ENCODE data around the gene SLC25A41. TPM values are rescaled to one million over a fixed set of nuclear protein-coding genes. Genes with fewer than 3 reads are reported as not detected.

Gene SLC25A41
- total RNA-seq, 1 experiment from 2014 or later, result not detected

- Mint-ChIP-seq H3K36me3 (ENCODE audit: insufficient read depth, unreplicated experiment) (peaks cover 27% of the 10 kb centered on the region), H3K4me1 (ENCODE audit: insufficient read depth, unreplicated experiment) (no peaks in the 10 kb centered on the region), H3K27ac (ENCODE audit: low read depth, unreplicated experiment) (no peak overlapping the region), H3K9me3 (ENCODE audit: unreplicated experiment) (peaks cover 5% of the 10 kb centered on the region), H3K27me3 (ENCODE audit: insufficient read depth, unreplicated experiment) (no peaks in the 10 kb centered on the region), H3K4me3 (ENCODE audit: unreplicated experiment) (no peak overlapping the region)
- no peak for TF ChIP-seq CTCF (IDR thresholded peaks at IDR 0.05; ENCODE audit: unreplicated experiment)
- POLR2A ChIA-PET, result no interaction called here
- intact Hi-C loops (cut with micrococcal nuclease), result no loop called here
- DNase-seq (ENCODE audit: unreplicated experiment), result no peak
- CTCF ChIA-PET, result no interaction called here
- no TSS peak for BruUV-seq (replicated peaks)
Measured at GRCh38 chr19:6450166-6450565, 16.6 kb upstream of the SLC25A41 start.

GRCh38 chr19:6448045-6448444 is 14.5 kb upstream of the SLC25A41 start:
- no peak for TF ChIP-seq CTCF (IDR thresholded peaks at IDR 0.05; ENCODE audit: unreplicated experiment)
- Mint-ChIP-seq H3K4me1 (ENCODE audit: insufficient read depth, unreplicated experiment) (no peaks in the 10 kb centered on the region), H3K27ac (ENCODE audit: low read depth, unreplicated experiment) (no peak overlapping the region), H3K9me3 (ENCODE audit: unreplicated experiment) (peaks cover 5% of the 10 kb centered on the region), H3K4me3 (ENCODE audit: unreplicated experiment) (no peak overlapping the region), H3K36me3 (ENCODE audit: insufficient read depth, unreplicated experiment) (peaks cover 10% of the 10 kb centered on the region), H3K27me3 (ENCODE audit: insufficient read depth, unreplicated experiment) (no peaks in the 10 kb centered on the region)
- POLR2A ChIA-PET, result interaction anchor here (1.6 kb wide), 1 partner anchor 23 kb away, joined by 6 read pairs; the partner anchor contains the start of gene KHSRP
- no TSS peak for BruUV-seq (replicated peaks)
- CTCF ChIA-PET, result interaction anchor here (0.6 kb wide), 1 partner anchor 69 kb away, joined by 3 read pairs; no protein-coding TSS in a partner anchor
- DNase-seq (ENCODE audit: unreplicated experiment), result no peak
- intact Hi-C loops (cut with micrococcal nuclease), result no loop called here

DNA sequence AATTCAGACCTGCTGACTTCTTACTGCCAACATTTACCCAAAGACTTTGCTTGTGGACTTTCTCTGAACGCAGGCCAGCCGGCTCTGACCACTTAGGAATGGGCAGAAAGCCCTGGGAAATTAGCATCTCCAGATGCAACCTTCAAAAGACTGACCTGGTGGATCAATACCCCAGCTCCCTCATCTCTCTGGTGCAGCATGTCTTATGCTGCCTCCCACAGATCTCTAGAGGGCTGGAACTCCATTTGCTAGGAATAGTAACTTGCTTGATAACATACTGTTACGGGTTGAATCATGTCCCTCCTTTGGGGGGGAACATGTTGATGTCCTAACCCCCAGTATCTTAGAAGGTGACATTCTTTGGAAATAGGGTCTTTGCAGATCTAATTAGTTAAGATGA is 12.9 kb upstream of the SLC25A41 start:
- POLR2A ChIA-PET, result no interaction called here
- Mint-ChIP-seq H3K4me1 (ENCODE audit: insufficient read depth, unreplicated experiment) (no peaks in the 10 kb centered on the region), H3K9me3 (ENCODE audit: unreplicated experiment) (peaks cover 5% of the 10 kb centered on the region)

DNA sequence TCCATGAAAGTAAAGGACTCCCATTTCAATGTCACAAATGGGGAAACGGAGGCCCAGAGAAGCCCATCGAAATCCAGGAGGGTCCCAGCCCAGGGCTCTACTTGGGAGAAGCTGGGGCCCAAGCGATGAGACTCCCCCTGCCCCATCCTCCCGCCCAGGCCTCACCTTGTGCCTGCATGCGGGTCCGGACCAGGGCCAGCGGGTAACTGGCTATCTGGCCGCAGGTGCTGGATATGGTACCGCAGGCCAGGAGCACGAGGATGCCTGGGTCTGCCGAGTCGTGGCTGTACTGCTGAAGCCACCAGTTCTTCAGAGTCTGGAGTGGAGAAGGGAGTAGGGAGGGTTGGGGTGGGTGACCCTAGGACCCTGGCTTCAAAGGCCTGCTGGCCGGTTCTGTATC is 10.4 kb upstream of the SLC25A41 start:
- no peak for TF ChIP-seq CTCF (IDR thresholded peaks at IDR 0.05; ENCODE audit: unreplicated experiment)
- no peaks in the 10 kb centered on the region for H3K4me1 Mint-ChIP-seq (ENCODE audit: insufficient read depth, unreplicated experiment)
- DNase-seq (ENCODE audit: unreplicated experiment), result no peak
- peaks cover 5% of the 10 kb centered on the region for H3K36me3 Mint-ChIP-seq (ENCODE audit: insufficient read depth, unreplicated experiment)
- intact Hi-C loops (cut with micrococcal nuclease), result no loop called here
- POLR2A ChIA-PET, result interaction anchor here (0.6 kb wide), 1 partner anchor 155 kb away, joined by 3 read pairs; no protein-coding TSS in a partner anchor
- H3K27ac Mint-ChIP-seq (ENCODE audit: low read depth, unreplicated experiment), result no peak overlapping the region
- H3K4me3 Mint-ChIP-seq (ENCODE audit: unreplicated experiment), result no peak overlapping the region
- peaks cover 5% of the 10 kb centered on the region for H3K9me3 Mint-ChIP-seq (ENCODE audit: unreplicated experiment)
- no TSS peak for BruUV-seq (replicated peaks)
- CTCF ChIA-PET, result no interaction called here
- no peaks in the 10 kb centered on the region for H3K27me3 Mint-ChIP-seq (ENCODE audit: insufficient read depth, unreplicated experiment)

More for the DNA sequence above, 12.9 kb upstream of the SLC25A41 start:
- CTCF ChIA-PET, result no interaction called here
- BruUV-seq (replicated peaks), result no TSS peak
- Mint-ChIP-seq H3K4me3 (ENCODE audit: unreplicated experiment) (no peak overlapping the region), H3K36me3 (ENCODE audit: insufficient read depth, unreplicated experiment) (peaks cover under 1% of the 10 kb centered on the region), H3K27me3 (ENCODE audit: insufficient read depth, unreplicated experiment) (no peaks in the 10 kb centered on the region), H3K27ac (ENCODE audit: low read depth, unreplicated experiment) (no peak overlapping the region)
- DNase-seq (ENCODE audit: unreplicated experiment), result no peak
- no peak for TF ChIP-seq CTCF (IDR thresholded peaks at IDR 0.05; ENCODE audit: unreplicated experiment)
- intact Hi-C loops (cut with micrococcal nuclease), result no loop called here

Data from MCF 10A (cell line).